Measurements from ENCODE around the gene TIMM13. TPM values are rescaled to one million over a fixed set of nuclear protein-coding genes. Genes with fewer than 3 reads are reported as not detected.

Gene TIMM13
- total and polyA plus RNA-seq, 10 of the 15 experiments (the other 5 are each of a cell fraction or from before 2014, with no cell fraction given): 9.9 to 205 (median 63.6) TPM

- 59% methylated on average over 16 of the region's 19 CpGs for WGBS (ENCODE audit: insufficient coverage, insufficient replicate concordance, low lambda C conversion rate, missing lambda C conversion rate)
- TF ChIP-seq BHLHE40 (IDR thresholded peaks at IDR 0.05; ENCODE audit: borderline replicate concordance in 1 of 2, low read depth in 2 of 2, low read length in 1 of 2): peak in 1 of 2 experiments; percentile 43; a peak in 1 of 4 replicates
- peak; percentile 81 for TF ChIP-seq PKNOX1 (IDR thresholded peaks at IDR 0.05)
- no peak for TF ChIP-seq PAX5 (IDR thresholded peaks at IDR 0.05; ENCODE audit: borderline replicate concordance, low read depth, low read length)
- TF ChIP-seq PBX3 (IDR thresholded peaks at IDR 0.05; ENCODE audit: insufficient replicate concordance, low read depth, low read length): peak; percentile 63
- TF ChIP-seq ZSCAN29 (IDR thresholded peaks at IDR 0.05): no peak
- 0 out of 2 replicates have a peak, but pooled peaks have one; percentile 32 for TF ChIP-seq TCF3 (IDR thresholded peaks at IDR 0.05; ENCODE audit: borderline replicate concordance, insufficient read depth, low read depth, low read length)
- TF ChIP-seq RAD21 (IDR thresholded peaks at IDR 0.05; ENCODE audit: insufficient read depth, low read depth, low read length): 0 out of 2 replicates have a peak, but pooled peaks have one; percentile 15
- peak; percentile 40; the same call in 1 of the 2 replicates for TF ChIP-seq RUNX3 (IDR thresholded peaks at IDR 0.05; ENCODE audit: low read length)
- no peak for TF ChIP-seq ZNF24 (IDR thresholded peaks at IDR 0.05)
- ATAC-seq (peak; percentile 61), FAIRE-seq (no peak), DNase-seq (ENCODE audit: low read depth, low spot score) (no peak)
- Histone ChIP-seq H3K9ac (ENCODE audit: control insufficient read depth, insufficient read depth, low read length) (peak overlapping the region; percentile 35; the same call in 1 of the 2 replicates), H3K36me3 (ENCODE audit: control insufficient read depth in 2 of 2, insufficient read depth in 2 of 2, low read length in 1 of 2) (peaks cover 14 to 34% of the 10 kb centered on the region in 2 experiments), H3K27me3 (replicated peaks in 1 of 2; ENCODE audit: control insufficient read depth in 2 of 2, insufficient read depth in 2 of 2, low read length in 1 of 2) (no peaks in the 10 kb centered on the region), H3K9me3 (replicated peaks; ENCODE audit: control insufficient read depth, insufficient read depth, low read length) (no peaks in the 10 kb centered on the region), H3K79me2 (ENCODE audit: control insufficient read depth, insufficient read depth, low read length) (peaks cover 43% of the 10 kb centered on the region), H3K4me1 (ENCODE audit: control insufficient read depth, insufficient read depth, low read length) (peaks cover 11% of the 10 kb centered on the region; the same call in 1 of the 2 replicates), H3K4me2 (ENCODE audit: control insufficient read depth, insufficient read depth) (peak overlapping the region; percentile 79), H4K20me1 (ENCODE audit: control insufficient read depth, insufficient read depth) (peaks cover 4% of the 10 kb centered on the region; the same call in 1 of the 2 replicates), H2AFZ (ENCODE audit: control insufficient read depth, low read depth, low read length) (no peak overlapping the region), H3K27ac (ENCODE audit: control insufficient read depth, insufficient read depth) (no peak overlapping the region; the same call in 1 of the 2 replicates), H3K4me3 (0 out of 2 replicates have a peak overlapping the region, but pooled peaks have one; percentile 24)
- SMC1A ChIA-PET (ENCODE audit: uncharacterized antibody, unreplicated experiment): no interaction called here
- RAD21 ChIA-PET (ENCODE audit: unreplicated experiment): no interaction called here
- no TSS peak for BruUV-seq (replicated peaks)
- POLR2A ChIA-PET: interaction anchor here (0.6 to 1.0 kb wide), 2 partner anchors 186 to 207 kb away, joined by 3 read pairs; no protein-coding TSS in a partner anchor
- intact Hi-C loops (cut with micrococcal nuclease; ENCODE audit: unreplicated experiment) (no loop called here), in situ Hi-C loops (cut with MboI) (no loop called here)
- CTCF ChIA-PET: no interaction called here
Observed at GRCh38 chr19:2446381-2446780, 19.0 kb upstream of the TIMM13 start.
